HG02943 (cell line): Measurements from ENCODE around the gene ATP2A2.

Experiments used
- ATAC-seq: cut with Tn5 transposase; IDR thresholded peaks from one replicate; pipeline ENCODE4 v1.9.1; 2021; ENCODE audit warnings: mild to moderate bottlenecking, low read depth, moderate library complexity; ENCODE audit not compliant: unreplicated experiment

Gene ATP2A2

DNA sequence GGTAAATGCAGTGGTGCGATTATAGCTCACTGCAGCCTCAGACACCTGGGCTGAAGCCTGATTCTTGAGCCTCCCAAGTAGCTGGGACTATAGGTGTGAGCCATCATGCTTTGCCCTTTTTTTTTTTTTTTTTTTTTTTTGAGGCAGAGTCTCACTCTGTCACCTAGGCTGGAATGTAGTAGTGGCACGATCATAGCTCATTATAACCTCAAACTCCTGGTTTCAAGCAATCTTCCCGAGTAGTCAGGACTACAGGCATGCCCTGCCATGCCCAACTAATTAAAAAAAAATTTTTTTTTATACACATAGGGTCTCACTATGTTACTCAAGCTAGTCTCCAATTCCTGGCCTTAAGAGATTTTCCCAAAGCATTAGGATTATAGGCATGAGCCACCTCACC is 6.9 kb downstream of the ATP2A2 start:
- no peak for ATAC-seq

DNA sequence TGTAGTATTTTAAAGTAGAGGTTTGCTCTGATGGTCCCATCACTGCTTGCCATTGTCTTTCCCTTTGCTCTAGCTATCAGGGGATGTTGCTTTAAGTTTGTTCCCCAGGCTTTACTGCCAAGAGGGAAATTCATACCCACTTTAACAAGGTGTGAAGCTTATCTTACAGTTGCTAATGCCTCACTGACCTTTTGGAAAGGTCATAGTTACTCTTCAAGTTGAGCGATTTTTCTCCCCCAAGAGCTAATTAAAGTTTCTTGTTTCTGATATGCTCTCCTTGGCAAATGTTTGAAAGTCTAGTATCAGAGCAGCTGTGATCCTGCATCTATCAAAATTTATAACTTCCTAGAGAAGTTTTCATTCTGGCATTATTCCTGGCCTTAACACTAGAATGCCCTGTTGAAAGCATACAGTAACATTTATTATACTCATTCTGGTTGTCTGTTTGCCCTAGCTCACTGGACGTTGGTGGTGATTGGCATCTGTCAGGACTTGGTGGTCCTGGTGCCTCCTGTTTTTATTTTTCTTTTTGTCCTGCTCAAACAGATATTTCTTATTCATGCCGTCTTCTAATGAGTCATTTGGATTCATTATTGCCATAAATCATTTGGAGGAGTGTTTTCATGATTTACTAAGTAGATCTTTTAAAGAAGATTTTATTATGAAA is 8.1 kb downstream of the ATP2A2 start:
- no peak for ATAC-seq

DNA sequence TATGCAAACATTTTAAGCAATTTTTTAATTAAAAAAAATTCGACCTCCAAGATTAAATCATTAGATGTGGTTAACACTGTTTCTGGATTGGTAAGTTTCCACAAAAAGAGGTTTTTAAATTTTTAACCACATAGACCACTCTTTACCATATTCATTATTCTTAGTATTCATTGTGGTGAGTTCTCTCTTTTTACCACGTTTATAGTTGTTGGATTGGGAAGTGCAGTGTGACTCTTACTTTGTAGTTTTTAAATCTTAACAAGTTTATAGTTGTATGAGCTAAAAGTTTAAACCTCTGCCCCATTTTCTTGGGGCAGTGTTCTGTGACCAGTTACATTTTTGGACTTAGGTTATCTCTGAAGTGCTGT is 8.6 kb downstream of the ATP2A2 start:
- no peak for ATAC-seq

DNA sequence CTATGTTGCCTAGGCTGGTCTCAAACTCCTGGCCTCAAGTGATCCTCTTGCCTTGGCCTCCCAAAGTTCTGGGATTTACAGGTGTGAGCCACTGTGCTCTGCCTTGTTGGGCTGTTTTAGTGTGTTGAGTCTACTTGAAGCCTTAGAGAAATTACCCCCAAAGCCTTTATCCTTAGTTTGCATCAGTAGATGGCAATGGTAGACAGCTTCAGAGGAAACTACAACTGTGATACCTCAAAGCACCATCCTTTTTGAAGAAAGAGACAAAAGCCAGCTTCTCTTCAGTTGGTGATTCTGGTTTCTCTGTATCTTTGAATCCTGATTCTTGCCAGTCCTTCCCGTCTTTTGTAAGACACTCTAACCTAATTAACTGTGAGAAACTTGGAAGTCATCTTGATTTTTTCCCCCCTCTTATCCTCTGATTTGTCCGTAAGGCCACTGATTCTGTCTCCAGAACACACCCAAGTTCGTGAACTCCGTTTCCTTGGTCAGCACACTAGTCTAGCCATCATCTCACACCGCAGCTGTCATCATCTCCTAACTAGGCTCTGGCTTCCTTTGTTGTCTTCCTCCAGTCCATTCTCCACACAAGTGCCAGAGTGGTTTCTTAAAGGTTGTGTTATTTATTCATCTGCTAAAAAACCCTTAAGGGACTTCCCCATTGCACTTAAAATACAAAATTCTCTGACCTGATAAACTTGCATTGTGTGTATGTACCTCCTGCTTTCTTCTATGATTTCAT is 20.2 kb downstream of the ATP2A2 start:
- ATAC-seq = no peak

DNA sequence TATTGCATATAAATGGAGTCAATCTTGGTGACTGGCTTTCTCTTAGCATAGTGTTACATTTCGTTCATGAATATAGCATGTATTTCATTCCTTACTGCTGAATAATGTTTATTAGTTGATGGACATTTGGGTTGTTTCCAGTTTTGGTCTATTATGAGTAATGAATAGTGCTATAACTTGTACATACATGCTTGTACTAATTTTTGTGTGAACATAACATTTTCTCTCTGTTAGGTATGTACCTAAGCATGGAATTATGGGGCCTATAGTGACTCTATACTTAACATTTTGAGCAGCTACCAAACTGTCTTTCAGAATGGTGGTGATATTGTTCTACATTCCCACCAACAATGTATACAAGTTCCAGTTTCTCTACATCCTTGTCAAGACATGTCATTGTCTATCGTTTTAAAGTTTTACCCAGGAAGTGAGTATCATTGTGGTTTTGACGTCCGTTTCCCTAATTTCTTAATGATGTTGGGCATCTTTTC is 23.1 kb downstream of the ATP2A2 start:
- ATAC-seq = no peak

DNA sequence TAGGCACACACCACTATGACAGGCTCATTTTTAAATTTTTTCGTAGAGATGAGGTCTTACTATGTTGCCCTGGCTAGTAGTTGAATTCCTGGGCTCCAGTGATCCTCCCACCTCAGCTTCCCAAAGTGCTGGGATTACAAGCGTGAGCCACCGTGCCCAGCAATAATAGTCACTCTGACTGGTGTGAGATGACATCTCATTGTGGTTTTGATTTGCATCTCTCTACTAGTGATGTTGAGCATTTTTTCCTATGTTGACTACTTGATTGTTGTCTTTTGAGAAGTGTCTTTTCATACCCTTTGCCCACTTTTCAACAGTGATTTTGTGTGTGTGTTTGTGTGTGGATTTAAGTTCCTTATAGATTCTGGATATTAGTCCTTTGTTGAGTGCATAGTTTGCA is 26.3 kb downstream of the ATP2A2 start:
- ATAC-seq = no peak

DNA sequence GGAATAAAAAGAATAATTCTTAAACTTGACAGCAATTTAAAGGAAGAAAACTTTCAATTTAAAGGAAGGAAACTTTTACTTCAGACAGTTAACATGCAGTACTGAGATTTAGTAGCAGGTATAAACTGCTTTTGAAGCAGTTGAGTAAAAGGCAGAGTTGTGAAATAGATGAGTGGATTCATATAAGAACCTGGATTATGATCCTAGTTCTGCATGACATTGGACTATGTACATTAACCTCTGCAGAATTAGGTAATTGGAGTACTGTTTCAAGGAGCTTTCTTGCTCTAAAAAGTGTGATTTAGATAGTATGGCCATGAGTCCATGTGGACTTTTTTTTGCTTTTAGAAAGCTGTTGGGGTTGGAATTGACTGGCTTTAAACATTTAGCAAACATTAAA is 29.7 kb downstream of the ATP2A2 start:
- no peak for ATAC-seq

DNA sequence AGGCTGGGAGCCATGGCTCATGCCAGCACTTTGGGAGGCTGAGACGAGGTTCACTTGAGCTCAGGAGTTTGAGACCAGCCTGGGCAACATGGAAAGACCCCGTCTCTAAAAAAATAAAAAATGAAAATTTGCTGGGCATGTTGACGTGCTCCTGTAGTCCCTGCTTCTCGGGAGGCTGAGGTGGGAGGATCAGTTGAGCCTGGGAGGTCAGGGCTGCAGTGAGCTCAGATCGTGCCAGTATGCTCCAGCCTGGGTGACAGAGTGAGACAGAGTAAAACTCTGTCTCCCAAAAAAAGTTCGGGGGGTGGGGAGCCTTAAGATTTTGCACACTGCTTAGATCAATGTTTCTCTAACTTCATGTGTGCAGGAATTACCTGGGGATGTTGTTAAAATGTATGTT is 30.9 kb downstream of the ATP2A2 start:
- no peak for ATAC-seq

DNA sequence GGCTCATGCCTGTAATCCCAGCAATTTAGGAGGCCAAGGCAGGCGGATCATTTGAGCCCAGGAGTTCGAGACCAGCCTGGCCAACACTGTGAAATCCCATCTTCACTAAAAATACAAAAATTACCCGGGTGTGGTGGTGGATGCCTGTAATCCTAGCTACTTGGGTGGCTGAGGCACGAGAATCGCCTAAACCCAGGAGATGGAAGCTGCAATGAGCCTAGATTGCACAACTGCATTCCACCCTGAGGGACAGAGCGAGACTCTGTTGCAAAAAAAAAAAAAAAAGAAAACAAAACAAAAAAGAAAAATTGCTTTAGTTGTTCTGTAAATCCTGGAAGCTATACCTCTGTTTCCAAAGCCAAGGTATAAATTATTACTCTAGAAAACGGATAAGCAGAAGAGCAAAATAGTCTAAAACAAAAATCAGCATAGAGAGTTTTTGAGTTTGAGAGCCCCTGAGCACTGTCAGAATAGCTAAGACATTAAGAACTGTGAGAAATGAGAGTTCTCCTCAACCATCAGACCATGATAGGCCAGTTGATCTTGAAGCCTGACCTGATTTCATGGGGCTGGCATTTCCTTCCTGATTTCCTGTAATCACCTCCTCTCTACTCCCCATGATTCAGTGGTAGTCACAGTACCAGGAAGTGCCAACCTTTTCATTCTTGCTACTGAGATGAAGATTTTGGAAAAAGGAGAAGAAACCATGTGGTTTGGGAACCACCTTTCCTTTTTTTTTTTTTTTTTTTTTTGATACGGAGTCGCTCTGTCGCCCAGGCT is 31.7 kb downstream of the ATP2A2 start:
- ATAC-seq = no peak

DNA sequence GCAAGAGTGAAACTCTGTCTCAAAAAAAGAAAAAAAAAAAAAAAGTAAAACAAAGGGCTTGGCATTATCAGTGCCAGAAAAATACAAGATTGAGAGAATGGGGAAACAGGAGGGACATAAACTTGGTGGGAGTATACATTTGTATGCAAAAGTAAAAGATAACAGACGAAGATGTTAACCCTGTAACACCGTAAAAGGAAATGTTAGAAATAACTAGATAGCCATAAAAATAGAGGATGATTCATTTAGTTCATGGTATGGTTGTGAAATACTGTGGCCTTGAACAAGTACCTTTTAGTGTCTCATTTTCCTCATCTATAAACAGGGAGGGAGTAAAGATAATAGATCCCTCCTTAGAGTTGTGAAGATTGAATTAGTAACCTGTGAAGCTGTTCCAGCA is 33.3 kb downstream of the ATP2A2 start:
- no peak for ATAC-seq

DNA sequence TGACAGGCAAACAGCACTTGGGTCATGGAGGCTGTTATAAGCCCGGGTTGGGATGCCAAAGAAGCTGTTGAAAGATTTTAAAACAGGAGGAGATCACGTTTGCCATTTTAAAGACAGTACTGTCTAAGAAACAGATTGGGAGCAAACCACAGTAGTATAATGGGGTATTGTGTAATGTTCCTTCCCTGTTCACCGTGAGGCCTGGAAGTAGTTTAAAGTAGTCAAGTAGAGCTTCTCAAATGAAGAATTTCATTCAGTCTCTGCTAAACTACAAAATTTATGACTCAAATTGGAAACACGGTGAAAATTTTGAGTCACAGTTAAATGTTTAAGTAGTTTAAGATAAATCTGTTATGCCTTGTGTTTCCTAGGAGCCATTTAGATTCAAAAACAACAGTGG is 35.8 kb downstream of the ATP2A2 start:
- no peak for ATAC-seq

DNA sequence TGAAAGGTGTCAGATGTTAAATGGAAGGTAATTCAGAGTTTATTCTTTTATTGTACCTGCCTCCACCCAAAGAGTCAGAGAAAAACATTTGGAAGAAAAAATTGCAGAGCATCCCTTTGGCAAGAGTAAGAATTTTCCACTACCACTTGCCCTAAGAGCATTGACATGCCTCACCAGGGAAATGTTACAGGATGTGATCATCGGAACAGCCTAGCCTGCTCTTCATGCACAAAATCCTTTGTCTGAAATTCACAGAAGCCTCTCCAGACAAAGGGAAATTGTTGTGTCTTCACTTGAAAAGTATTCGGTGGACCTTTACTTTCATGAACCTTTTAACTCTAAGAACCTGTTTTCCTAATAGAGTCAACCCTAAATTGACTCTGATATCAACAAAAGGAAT is 36.9 kb downstream of the ATP2A2 start:
- ATAC-seq = no peak

DNA sequence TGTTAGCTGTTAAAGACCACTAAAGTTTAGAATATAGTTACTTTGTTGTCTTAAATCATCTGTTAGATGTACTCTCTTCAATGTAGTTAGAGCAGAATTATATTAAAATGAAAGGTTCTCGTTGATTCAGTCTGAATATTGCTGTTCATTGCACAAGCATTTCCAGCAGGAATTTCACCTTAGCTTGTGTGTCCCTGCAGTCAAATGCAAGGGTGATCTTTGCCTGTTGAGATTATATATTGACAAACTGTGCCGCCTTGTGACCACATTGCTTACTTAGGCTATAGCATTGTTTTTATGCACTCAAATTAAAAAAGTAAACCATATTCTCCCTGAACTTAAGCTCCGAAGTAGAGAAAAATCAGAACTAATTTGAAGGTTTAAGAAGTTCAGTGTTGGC is 39.5 kb downstream of the ATP2A2 start:
- ATAC-seq = no peak

DNA sequence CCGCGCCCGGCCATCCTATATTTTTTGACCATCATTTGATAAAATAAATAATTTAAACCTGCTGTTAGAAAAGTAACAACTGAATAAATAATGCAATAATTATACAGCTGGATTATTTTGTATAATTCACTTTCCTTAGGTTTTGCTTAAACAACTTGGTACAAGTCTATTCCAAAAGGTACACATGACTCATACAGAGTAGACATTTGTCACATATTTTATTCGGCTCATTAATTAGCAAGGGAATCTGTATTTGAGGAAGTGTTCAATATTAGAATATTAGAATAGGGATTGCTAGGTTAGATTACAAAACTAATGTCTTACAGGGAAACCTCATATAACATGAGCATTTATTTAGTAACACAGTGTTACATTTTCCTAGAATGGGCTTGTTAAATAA is 48.7 kb downstream of the ATP2A2 start:
- no peak for ATAC-seq

DNA sequence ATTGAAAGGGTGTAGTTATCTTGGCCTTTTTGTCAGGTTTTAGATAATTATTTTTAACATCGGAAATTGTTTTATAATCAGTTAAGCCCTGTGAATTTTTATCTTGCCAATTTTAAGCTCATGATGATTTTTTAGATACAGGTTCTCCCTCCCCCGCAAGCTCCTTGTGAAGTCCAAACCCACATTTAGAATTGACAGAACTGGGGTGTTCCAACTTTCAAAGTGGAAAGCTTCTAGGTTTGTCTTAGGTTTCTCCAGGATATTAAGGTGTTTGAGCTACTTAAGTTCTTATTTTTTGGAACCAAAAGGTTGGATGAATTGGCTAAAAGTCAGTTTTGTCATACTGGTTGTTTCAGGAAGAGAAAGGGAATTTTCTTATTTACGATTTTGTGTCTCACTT is 49.1 kb downstream of the ATP2A2 start:
- no peak for ATAC-seq

DNA sequence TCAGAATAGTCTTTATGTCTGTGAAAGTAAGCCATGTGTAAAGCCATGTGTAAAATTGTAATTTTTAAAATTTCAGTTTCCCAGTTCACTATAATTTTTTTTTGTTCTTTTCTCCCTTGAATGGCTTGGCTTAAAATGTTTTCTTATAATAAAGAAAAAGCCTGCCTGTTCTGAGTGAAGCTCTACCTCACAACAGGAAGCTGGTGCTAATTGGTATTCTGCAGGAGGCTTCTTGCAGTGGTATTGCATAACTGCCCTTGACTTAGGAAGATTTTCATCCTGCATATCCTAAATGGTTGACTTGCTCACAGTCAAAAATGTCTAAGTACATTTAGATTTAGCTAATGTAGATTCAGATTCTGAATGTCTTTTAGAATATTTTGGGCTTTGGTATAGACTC is 49.5 kb downstream of the ATP2A2 start:
- ATAC-seq = no peak

DNA sequence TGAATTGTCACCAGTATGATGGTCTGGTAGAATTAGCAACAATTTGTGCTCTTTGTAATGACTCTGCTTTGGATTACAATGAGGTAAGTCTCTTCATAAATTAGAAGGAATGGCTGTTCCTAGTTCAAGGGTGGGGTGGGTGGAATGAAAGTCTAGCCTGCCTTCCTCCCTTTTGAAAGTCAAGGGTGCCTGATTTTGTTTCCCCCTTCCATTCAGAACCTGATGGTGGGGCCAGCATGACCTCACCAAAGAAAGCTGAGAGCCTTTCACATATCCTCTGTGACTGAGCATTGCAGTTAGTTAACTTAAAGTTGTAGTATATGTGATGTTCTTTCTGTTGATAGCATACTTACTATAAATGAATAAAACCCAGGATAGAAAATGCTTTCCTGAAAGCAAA is 52.2 kb downstream of the ATP2A2 start:
- no peak for ATAC-seq

DNA sequence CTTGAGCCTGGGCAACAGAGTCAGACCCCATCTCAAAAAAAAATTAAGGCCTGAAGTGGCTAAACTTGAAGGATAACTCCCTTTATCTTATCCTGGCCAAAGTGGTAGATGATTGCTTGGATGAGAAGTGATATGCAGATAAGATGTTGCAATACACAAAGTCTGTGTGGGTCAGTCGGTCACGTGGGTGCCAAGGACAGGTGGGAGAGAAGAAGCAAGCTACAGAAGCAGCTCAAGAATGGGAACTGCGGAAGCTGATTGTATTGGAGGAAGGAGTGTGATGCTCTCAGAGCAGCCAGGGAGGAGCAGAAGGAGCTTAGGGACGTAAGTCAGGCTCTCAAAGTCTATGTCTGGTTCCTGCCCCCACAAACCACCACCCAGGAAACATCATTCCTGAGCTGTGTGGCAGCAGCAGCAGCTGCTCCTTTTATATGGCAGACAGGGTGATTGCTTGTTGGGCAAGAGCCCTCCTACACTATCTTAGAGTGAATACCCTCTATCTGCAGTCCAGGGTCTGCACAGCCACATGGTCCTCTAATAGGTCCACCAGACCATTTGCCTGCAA is 54.5 kb downstream of the ATP2A2 start:
- no peak for ATAC-seq

DNA sequence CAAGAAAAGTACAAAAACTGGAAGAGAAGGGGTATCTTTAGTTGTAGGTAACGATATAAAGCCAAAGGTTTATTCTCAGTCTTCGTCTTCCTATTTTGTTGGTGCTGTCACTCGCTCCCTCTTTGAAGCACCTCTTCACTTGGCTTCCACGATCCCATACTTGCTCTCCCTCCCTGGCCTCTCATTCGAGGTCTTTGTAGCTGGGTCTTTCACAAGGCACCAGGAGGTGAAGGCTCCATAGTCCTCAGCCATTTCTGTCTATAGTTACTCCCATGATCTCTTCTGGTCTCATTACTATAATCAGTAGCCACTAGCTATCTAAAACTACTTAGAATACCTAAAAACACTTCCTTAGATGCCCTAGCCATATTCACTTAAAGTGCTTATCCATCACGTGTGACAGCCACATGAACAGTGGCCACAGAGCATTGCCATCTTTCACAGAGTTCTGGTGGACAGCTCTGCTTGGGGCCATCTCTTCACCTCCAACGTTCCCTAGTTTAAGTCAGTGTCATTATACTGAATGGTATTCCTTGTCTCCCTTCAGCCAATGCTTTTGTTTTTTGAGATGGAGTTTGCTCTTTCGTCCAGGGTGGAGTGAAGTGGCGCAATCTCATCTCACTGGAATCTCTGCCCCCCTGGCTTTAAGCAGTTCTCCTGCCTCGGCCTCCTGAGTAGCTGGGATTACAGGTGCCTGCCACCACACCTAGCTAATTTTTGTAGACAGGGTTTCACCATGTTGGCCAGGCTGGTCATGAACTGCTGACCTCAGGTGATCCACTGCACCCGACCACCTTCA is 57.1 kb downstream of the ATP2A2 start:
- ATAC-seq = no peak

DNA sequence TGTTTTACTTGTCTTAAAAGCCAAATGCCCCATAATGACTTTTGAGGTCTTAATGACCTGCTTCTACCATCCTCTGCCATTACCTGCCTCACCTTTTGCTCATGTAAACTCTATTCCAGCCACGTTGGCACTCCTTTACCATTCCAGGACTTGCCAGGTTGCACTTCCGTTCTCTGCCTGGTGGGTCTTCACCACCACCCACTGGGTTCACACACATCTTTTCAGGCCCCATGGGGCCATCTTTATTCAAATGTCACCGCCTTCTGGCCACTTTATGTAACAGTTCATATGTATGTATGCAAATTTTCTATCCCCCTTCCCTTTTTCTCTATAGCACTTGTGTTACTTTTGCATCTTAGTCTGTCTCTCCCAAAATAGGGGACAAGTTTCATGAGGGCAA is 57.7 kb downstream of the ATP2A2 start:
- ATAC-seq = no peak
